CD4-positive, alpha-beta T cell treated with Interleukin-4 for 1 hour (primary cell): ENCODE data around the gene PNPT1.

ENCODE experiments used
- DNase-seq, 2 donors: peaks; one replicate each; pipeline ENCODE4 v3.0.0-alpha.2; 2020 to 2022

The PNPT1 gene

DNA sequence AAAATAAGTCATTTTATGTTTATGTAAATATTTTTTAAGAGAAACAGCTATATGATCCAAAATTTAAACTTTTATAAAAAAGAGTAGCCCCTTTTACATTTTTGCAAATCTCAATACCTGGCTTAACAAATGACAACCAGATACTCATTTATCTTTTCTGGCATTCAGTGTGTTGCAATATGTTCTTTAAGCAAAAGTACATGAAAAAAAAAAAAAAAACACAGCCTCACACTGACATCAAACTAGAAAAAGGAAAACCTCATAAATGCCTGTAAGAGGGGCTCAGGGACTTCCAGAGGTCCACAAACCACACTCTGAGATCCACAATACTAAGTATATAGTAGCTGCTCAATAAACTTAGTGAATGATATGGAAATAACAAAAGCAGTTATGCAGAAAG is 98.1 kb downstream of the PNPT1 start:
- DNase-seq: no peak

DNA sequence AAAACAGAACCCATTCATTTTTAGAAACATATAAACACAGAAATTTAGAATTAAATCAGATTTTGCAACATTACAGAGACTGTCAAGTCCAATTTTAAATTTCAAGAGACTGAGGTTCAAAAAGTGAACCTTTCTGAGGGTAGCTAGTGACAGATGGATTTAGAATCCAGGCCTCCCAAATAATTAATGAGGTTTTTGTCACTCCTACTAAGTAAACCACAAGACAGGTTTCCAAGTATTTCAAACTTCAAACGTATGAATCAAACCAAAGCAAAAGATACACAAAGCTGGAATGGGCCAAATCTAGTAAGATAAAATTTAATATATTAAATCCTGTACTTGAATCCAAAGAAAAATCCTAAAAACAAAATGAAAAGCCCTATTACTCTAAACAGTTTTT is 101.5 kb downstream of the PNPT1 start:
- no peak for DNase-seq

DNA sequence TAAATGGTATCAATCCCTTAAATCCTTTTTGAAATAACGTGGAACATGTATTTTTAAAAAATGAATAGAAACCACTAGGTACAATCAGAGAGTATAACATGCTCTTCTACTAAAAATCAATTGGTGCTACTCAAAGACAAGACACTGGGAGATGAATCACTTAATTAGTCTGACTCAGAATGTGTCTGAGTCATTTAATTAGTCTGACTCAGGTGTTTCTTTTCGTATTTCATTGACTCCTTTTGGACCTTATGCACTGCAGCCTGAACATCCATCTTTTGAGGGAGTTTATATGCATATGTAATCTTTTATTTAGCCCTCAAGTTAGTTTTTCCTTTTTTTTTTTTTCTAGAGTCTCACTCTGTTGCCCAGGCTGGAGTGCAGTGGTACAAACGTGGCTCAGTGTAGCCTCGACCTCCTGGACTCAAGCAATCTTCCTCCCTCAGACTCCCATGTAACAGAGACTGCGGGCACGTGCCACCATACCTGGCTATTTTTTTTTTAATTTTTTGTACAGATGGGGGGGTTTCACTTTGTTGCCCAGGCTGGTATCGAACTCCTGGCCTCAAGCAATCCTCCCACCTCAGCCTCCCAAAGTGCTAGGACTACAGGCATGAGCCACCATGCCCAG is 102.7 kb downstream of the PNPT1 start:
- DNase-seq: no peak

DNA sequence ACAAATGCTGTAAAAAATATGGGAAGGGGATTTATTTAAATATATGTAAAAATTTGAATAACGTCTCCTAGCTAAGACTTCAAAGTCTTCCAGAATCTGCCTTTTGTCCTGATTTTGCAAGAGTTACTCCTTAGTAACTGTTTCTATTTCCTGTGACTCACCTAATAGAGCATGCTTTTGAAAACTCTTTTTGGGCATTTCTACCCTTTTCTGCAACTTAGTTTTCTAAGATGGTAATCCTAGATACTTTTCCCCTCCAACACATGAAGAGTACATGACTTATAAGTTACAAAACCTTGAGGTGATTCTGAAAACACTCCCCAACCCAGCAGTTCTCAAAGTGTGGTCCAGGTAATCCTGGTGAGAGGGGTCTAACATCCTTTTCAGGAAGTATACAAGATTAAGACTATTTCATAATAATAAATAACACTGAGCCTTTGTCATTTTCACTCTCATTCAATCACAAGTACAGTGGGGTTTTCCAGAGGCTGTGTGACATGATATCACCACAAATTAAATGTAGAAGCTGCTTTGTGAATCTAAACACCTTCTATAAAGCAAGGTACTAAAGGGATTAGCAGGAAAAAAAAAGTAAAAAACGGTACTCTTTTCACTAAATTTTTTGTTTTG is 108.1 kb downstream of the PNPT1 start:
- no peak for DNase-seq
